Ascending aorta (tissue), 2 donors: Measurements from ENCODE around the gene NPFF. TPM values are rescaled to one million over a fixed set of nuclear protein-coding genes. Genes with fewer than 3 reads are reported as not detected.

Source experiments
- DNase-seq, 2 donors: peaks; one replicate each; pipeline ENCODE4 v3.0.0-alpha.2; 2019; ENCODE audit warnings: low spot score in 2 of 2
- H3K27ac ChIP-seq, 2 donors: fragments of 200-600 bp; sonication (generic); one replicate each; pipeline ENCODE4 v1.5.1; 2016 to 2017; ENCODE audit warnings: mild to moderate bottlenecking in 1 of 2
- H3K27me3 ChIP-seq: fragments of 200-600 bp; sonication (generic); one replicate; pipeline ENCODE4 v1.5.1; 2017
- H3K36me3 ChIP-seq, 2 donors: fragments of 200-600 bp; sonication (generic); one replicate each; pipeline ENCODE4 v1.5.1; 2016
- H3K4me1 ChIP-seq, 2 donors: fragments of 200-600 bp; sonication (generic); one replicate each; pipeline ENCODE4 v1.5.1; 2016 to 2017; ENCODE audit warnings: mild to moderate bottlenecking in 1 of 2
- H3K4me3 ChIP-seq, 2 donors: fragments of 200-600 bp; sonication (generic); one replicate each; pipeline ENCODE4 v1.5.1; 2016 to 2017; ENCODE audit warnings: mild to moderate bottlenecking in 1 of 2
- H3K9me3 ChIP-seq, 2 donors: fragments of 200-600 bp; sonication (generic); one replicate each; pipeline ENCODE4 v1.5.1; 2016
- intact Hi-C: fragments of 100-400 bp; cut with DNase I; formaldehyde crosslinking; loops from one replicate; pipeline ENCODE4 v1.15.1; 2023
- total RNA-seq: library from RNA; depleted of rRNA; stranded (reverse); fragments of >200 nt; gene quantifications from one replicate; pipeline ENCODE4 v1.1.0, GENCODE V29; 2016
- TF ChIP-seq, protein P1 (sequence below), 3 experiments: fragments of 200-600 bp in 2 of 3; fragments of 450-650 bp in 1 of 3; sonication (generic) in 2 of 3; IDR thresholded peaks; one replicate each; pipeline ENCODE4 v1.5.1; 2016 to 2019; ENCODE audit warnings: antibody characterized with exemption in 3 of 3, mild to moderate bottlenecking in 1 of 3, moderate library complexity in 1 of 3

Gene NPFF
- total RNA-seq, 1 donor from 2014 or later, result 2.8 TPM

DNA sequence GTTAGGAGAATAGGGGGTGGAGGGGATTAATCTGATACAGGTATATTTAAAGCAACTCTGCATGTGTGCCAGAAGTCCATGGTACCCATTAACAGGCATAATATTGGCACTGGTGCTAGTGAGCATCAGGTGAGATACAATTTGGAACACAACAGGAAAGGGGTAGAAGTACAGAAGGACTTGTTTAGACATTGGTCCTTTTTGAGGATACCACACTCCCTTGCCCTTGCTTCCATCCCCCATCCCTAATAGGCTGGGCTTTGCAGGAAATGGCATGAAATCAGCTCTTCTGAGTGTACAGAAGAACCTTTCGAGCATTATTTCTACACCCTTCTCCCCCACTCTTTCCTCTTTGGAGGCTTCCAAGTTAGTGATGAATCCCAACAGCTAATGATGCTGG lies 39.0 kb downstream of the NPFF start:
- no peak for DNase-seq
- TF ChIP-seq, protein P1, sequence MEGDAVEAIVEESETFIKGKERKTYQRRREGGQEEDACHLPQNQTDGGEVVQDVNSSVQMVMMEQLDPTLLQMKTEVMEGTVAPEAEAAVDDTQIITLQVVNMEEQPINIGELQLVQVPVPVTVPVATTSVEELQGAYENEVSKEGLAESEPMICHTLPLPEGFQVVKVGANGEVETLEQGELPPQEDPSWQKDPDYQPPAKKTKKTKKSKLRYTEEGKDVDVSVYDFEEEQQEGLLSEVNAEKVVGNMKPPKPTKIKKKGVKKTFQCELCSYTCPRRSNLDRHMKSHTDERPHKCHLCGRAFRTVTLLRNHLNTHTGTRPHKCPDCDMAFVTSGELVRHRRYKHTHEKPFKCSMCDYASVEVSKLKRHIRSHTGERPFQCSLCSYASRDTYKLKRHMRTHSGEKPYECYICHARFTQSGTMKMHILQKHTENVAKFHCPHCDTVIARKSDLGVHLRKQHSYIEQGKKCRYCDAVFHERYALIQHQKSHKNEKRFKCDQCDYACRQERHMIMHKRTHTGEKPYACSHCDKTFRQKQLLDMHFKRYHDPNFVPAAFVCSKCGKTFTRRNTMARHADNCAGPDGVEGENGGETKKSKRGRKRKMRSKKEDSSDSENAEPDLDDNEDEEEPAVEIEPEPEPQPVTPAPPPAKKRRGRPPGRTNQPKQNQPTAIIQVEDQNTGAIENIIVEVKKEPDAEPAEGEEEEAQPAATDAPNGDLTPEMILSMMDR (IDR thresholded peaks at IDR 0.05), result no peak
- H3K36me3 ChIP-seq, result peaks cover 94 to 100% of the 10 kb centered on the region in 2 donors
- intact Hi-C loops, result no loop called here
- no peak overlapping the region for H3K27ac ChIP-seq
- no peak overlapping the region for H3K4me3 ChIP-seq
- no peaks in the 10 kb centered on the region for H3K4me1 ChIP-seq
- no peaks in the 10 kb centered on the region for H3K9me3 ChIP-seq
- H3K27me3 ChIP-seq, result no peaks in the 10 kb centered on the region

DNA sequence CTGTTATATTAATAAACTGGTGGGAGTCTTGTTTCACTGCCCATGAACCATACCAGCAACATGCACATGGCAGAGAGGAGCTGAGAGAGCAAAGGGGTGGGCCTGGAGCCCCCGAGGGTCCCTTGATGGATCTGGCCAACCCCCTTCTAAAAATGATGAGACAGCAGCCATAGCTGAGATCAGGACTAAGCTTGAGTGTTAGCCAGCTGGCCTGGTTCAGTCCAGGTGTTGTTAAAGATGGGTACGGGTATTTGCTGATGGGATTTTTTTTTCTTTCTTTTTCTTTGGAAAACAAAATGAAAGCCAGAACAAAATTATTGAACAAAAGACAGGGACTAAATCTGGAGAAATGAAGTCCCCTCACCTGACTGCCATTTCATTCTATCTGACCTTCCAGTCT lies 39.4 kb downstream of the NPFF start:
- no peak for DNase-seq
- H3K4me1 ChIP-seq, result no peaks in the 10 kb centered on the region
- intact Hi-C loops, result no loop called here
- H3K27ac ChIP-seq, result no peak overlapping the region
- no peak overlapping the region for H3K4me3 ChIP-seq
- peaks cover 94 to 100% of the 10 kb centered on the region in 2 donors for H3K36me3 ChIP-seq
- TF ChIP-seq, protein P1 (IDR thresholded peaks at IDR 0.05), result no peak
- no peaks in the 10 kb centered on the region for H3K9me3 ChIP-seq
- H3K27me3 ChIP-seq, result no peaks in the 10 kb centered on the region

- no peak for DNase-seq
- no peak overlapping the region for H3K4me3 ChIP-seq
- no peaks in the 10 kb centered on the region for H3K4me1 ChIP-seq
- no peaks in the 10 kb centered on the region for H3K27me3 ChIP-seq
- H3K9me3 ChIP-seq, result no peaks in the 10 kb centered on the region
- H3K27ac ChIP-seq, result no peak overlapping the region
- intact Hi-C loops, result no loop called here
- TF ChIP-seq, protein P1 (IDR thresholded peaks at IDR 0.05), result no peak
- H3K36me3 ChIP-seq, result peaks cover 99 to 100% of the 10 kb centered on the region in 2 donors
Measured at GRCh38 chr12:53467082-53467481, 40.2 kb downstream of the NPFF start.

DNA sequence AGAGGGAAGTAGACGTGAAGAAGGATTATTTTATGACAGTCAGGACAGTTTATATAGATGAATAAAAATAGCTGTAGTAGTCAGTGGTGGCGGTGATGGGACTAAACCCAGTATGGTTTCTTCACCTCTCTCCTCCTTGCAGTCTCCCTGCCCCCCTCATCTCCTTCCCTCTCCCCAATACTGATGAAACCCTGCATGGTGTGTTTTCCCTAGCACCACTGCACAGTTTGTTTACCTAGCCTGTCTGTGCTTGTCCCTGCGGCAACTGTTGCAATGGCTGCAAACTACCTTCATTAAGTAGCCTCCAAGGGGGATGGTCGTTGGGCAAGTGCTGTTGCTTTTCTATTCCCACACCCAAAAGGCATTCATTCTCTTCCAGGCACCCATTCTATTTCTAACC lies 40.6 kb downstream of the NPFF start:
- no peaks in the 10 kb centered on the region for H3K4me1 ChIP-seq
- no peak for DNase-seq
- H3K27ac ChIP-seq, result no peak overlapping the region
- intact Hi-C loops, result no loop called here
- TF ChIP-seq, protein P1 (IDR thresholded peaks at IDR 0.05), result no peak
- H3K9me3 ChIP-seq, result no peaks in the 10 kb centered on the region
- peaks cover 99 to 100% of the 10 kb centered on the region in 2 donors for H3K36me3 ChIP-seq
- no peaks in the 10 kb centered on the region for H3K27me3 ChIP-seq
- H3K4me3 ChIP-seq, result no peak overlapping the region

GRCh38 chr12:53465679-53466078 lies 41.6 kb downstream of the NPFF start:
- Histone ChIP-seq H3K27ac (no peak overlapping the region), H3K36me3 (peaks cover 100% of the 10 kb centered on the region in 2 donors), H3K4me1 (no peaks in the 10 kb centered on the region), H3K9me3 (no peaks in the 10 kb centered on the region), H3K27me3 (no peaks in the 10 kb centered on the region), H3K4me3 (no peak overlapping the region)
- intact Hi-C loops, result no loop called here
- TF ChIP-seq, protein P1 (IDR thresholded peaks at IDR 0.05), result no peak
- no peak for DNase-seq
